ENCODE results near the gene RASGRP2.

GRCh38 chr11:64759131-64759721, 15.3 kb upstream of the RASGRP2 start:
- no peak for TF ChIP-seq POLR2A (IDR thresholded peaks at IDR 0.05)
- TF ChIP-seq CTCF (IDR thresholded peaks at IDR 0.05 in 8 of 11, conservative IDR thresholded peaks at IDR 0.05 in 3 of 11), result no peak
- peak in 2 of 3 donors; percentile 26 to 77 for TF ChIP-seq POLR2AphosphoS5 (IDR thresholded peaks at IDR 0.05)

All from spleen (tissue), 7 donors.